ENCODE results near the gene SQOR.

GRCh38 chr15:45728641-45729040 lies 93.8 kb downstream of the SQOR start:
- TF ChIP-seq CTCF (IDR thresholded peaks at IDR 0.05) (no peak), POLR2AphosphoS5 (IDR thresholded peaks at IDR 0.05) (no peak)
